K562 (cell line): ENCODE measurements around the gene PSMB2. TPM values are rescaled to one million over a fixed set of nuclear protein-coding genes. Genes with fewer than 3 reads are reported as not detected.

Experiments used
- ATAC-seq: fragments of 200-7000 bp; cut with Tn5 transposase; 3 replicates; pipeline ENCODE4 v1.9.1; 2020; ENCODE audit warnings: moderate library complexity
- BruUV-seq: library from RNA; stranded (reverse); fragments of 400-500 nt; replicated peaks from 2 replicates; lab custom pipeline; 2021; lab: Mats Ljungman, UMichigan
- CTCF ChIA-PET: fragments of 300-600 bp; formaldehyde crosslinking; extraction: SDS; loops from one replicate; lab custom pipeline; 2021; ENCODE audit warnings: low intra/inter-chr PET ratio; lab: Yijun Ruan, JAX
- POLR2A ChIA-PET: fragments of 300-600, 350-650 bp; sonication (Branson Sonifier 250); formaldehyde crosslinking; extraction: SDS; loops from one replicate; lab custom pipeline; 2021; ENCODE audit warnings: antibody characterized with exemption, inconsistent platforms; lab: Yijun Ruan, JAX
- DNase-seq, 4 experiments: peaks; one replicate each; pipeline versions ENCODE4 v3.0.0 to v3.0.0-alpha.2; 2011 to 2018; ENCODE audit warnings: low spot score in 3 of 4, mixed read lengths in 3 of 4; ENCODE audit errors: extremely low read depth in 1 of 4
- FAIRE-seq: peaks from 2 replicates; lab custom pipeline; 2011; peaks lifted over from hg19 to GRCh38; lab: Jason Lieb, UNC
- H2AFZ ChIP-seq: 2 replicates; pipeline ENCODE4 v1.6.0; 2011; ENCODE audit warnings: low read depth, low read length, control low read depth, inconsistent platforms
- H3K27ac ChIP-seq: fragments of 200-600 bp; 3 replicates; pipeline ENCODE4 v1.8.0; 2011; ENCODE audit warnings: low read depth, mild to moderate bottlenecking, control low read depth, inconsistent platforms, low read length, moderate library complexity, mixed read lengths; ENCODE audit errors: extremely low read depth
- H3K27me3 ChIP-seq, 2 experiments: fragments of 300-600 bp in 1 of 2; 2 replicates in 1 of 2; 3 replicates in 1 of 2; pipeline versions ENCODE4 v1.6.0 to v1.8.0; 2011; ENCODE audit warnings: inconsistent platforms in 2 of 2, low read length in 2 of 2, mild to moderate bottlenecking in 1 of 2, mixed read lengths in 1 of 2, moderate library complexity in 1 of 2; ENCODE audit not compliant: control insufficient read depth in 2 of 2, insufficient read depth in 2 of 2
- H3K36me3 ChIP-seq: fragments of 300-600 bp; 3 replicates; pipeline ENCODE4 v1.8.0; 2011; ENCODE audit warnings: mild to moderate bottlenecking, low read length, inconsistent platforms; ENCODE audit not compliant: control insufficient read depth, insufficient read depth
- H3K4me1 ChIP-seq, 2 experiments: fragments of 200-600 bp in 1 of 2; replicated peaks in 1 of 2; 2 replicates in 1 of 2; 3 replicates in 1 of 2; pipeline versions ENCODE4 v1.5.1 to v1.8.0; 2011; ENCODE audit warnings: inconsistent platforms in 2 of 2, low read length in 2 of 2, mild to moderate bottlenecking in 1 of 2, mixed read lengths in 1 of 2, moderate library complexity in 1 of 2; ENCODE audit not compliant: control insufficient read depth in 2 of 2, insufficient read depth in 2 of 2
- H3K4me2 ChIP-seq: 2 replicates; pipeline ENCODE4 v1.6.1; 2011; ENCODE audit warnings: low read length, control low read depth, inconsistent platforms, mixed read lengths; ENCODE audit not compliant: insufficient read depth
- H3K4me3 ChIP-seq: fragments of 200-600 bp; sonication (generic), shearing (Covaris generic); 2 replicates; pipeline ENCODE4 v1.5.1; 2016; ENCODE audit warnings: control low read depth, inconsistent platforms
- H3K79me2 ChIP-seq: fragments of 200-600 bp; 3 replicates; pipeline ENCODE4 v1.8.0; 2011; ENCODE audit warnings: low read length, inconsistent platforms; ENCODE audit not compliant: control insufficient read depth, insufficient read depth
- H3K9ac ChIP-seq, 2 experiments: 2 replicates each; pipeline versions ENCODE4 v1.6.0 to v1.6.1; 2011; ENCODE audit warnings: low read depth in 2 of 2, low read length in 2 of 2, control low read depth in 1 of 2, inconsistent platforms in 1 of 2, mild to moderate bottlenecking in 1 of 2, mixed read lengths in 1 of 2; ENCODE audit not compliant: insufficient read depth in 1 of 2
- H3K9me1 ChIP-seq: one replicate; pipeline ENCODE4 v1.6.0; 2011; ENCODE audit warnings: inconsistent platforms, mild to moderate bottlenecking, low read length, moderate library complexity; ENCODE audit not compliant: control insufficient read depth, insufficient read depth
- H3K9me3 ChIP-seq: replicated peaks from 2 replicates; pipeline ENCODE4 v1.5.1; 2011; ENCODE audit warnings: low read depth, low read length, inconsistent platforms; ENCODE audit not compliant: control insufficient read depth, insufficient read depth
- H4K20me1 ChIP-seq: replicated peaks from 2 replicates; pipeline ENCODE4 v1.6.1; 2011; ENCODE audit warnings: low read length, inconsistent platforms, mixed read lengths; ENCODE audit not compliant: control insufficient read depth, insufficient read depth
- ATF6 ChIP-seq: sonication (generic); formaldehyde crosslinking; IDR thresholded peaks from 2 replicates; pipeline ENCODE4 v1.4.0; 2020; ENCODE audit warnings: mild to moderate bottlenecking, missing genetic modification reagents
- CBFA2T2 ChIP-seq: fragments of 450-650 bp; conservative IDR thresholded peaks from 2 replicates; pipeline ENCODE4 v1.6.1; 2017; ENCODE audit warnings: mild to moderate bottlenecking
- DACH1 ChIP-seq: fragments of 450-650 bp; IDR thresholded peaks from 2 replicates; pipeline ENCODE4 v1.6.1; 2018; ENCODE audit not compliant: partially characterized antibody
- GMEB1 ChIP-seq: fragments of 250-450 bp; sonication (Bioruptor Pico); IDR thresholded peaks from 2 replicates; pipeline ENCODE4 v1.4.0; 2020; ENCODE audit warnings: mild to moderate bottlenecking
- GTF2F1 ChIP-seq: IDR thresholded peaks from 2 replicates; pipeline ENCODE4 v1.6.1; 2011; ENCODE audit warnings: low read depth, low read length, improper control_type of control experiment
- ILF3 ChIP-seq: fragments of 450-650 bp; IDR thresholded peaks from 2 replicates; pipeline ENCODE4 v1.6.1; 2018; ENCODE audit warnings: antibody characterized with exemption, mild to moderate bottlenecking, moderate library complexity, borderline replicate concordance
- KLF1 ChIP-seq: fragments of 450-650 bp; IDR thresholded peaks from 2 replicates; pipeline ENCODE4 v1.6.1; 2016; ENCODE audit warnings: missing genetic modification characterization, missing compliant biosample characterization
- POLR2A ChIP-seq: fragments of 450-650 bp; conservative IDR thresholded peaks from 2 replicates; pipeline ENCODE4 v1.6.1; 2016
- POLR2B ChIP-seq: fragments of 450-650 bp; IDR thresholded peaks from 2 replicates; pipeline ENCODE4 v1.6.1; 2018; ENCODE audit warnings: low read depth; ENCODE audit not compliant: partially characterized antibody
- RBM17 ChIP-seq: fragments of 200-400 bp; formaldehyde crosslinking; IDR thresholded peaks from 2 replicates; pipeline ENCODE4 v1.6.1; 2017; ENCODE audit warnings: low read depth, mild to moderate bottlenecking, low read length, borderline replicate concordance
- SRSF1 ChIP-seq: fragments of 200-400 bp; formaldehyde crosslinking; IDR thresholded peaks from 2 replicates; pipeline ENCODE4 v1.6.1; 2017; ENCODE audit warnings: mild to moderate bottlenecking, low read depth, low read length, moderate library complexity
- SUPT5H ChIP-seq: fragments of 450-650 bp; IDR thresholded peaks from 2 replicates; pipeline ENCODE4 v1.6.1; 2016
- TEAD2 ChIP-seq: fragments of 450-650 bp; IDR thresholded peaks from 2 replicates; pipeline ENCODE4 v1.6.1; 2016; ENCODE audit warnings: missing genetic modification characterization, control low read depth, missing compliant biosample characterization
- ZEB2 ChIP-seq: fragments of 450-650 bp; IDR thresholded peaks from 2 replicates; pipeline ENCODE4 v1.6.1; 2016
- ZFP36 ChIP-seq: fragments of 150-350 bp; IDR thresholded peaks from 2 replicates; pipeline ENCODE4 v1.6.1; 2018; ENCODE audit warnings: low read length, low read depth; ENCODE audit not compliant: partially characterized antibody
- WGBS: fragments of 100-300 bp; shearing (Covaris generic); methylation state at CpG from one replicate; pipeline ENCODE4 v1.1.6; 2016; ENCODE audit warnings: low coverage, mixed read lengths; ENCODE audit not compliant: insufficient coverage; ENCODE audit errors: missing lambda C conversion rate; 5-methylcytosine and 5-hydroxymethylcytosine counted together
- in situ Hi-C: fragments of 300-500 bp; cut with MboI; formaldehyde crosslinking; loops from 4 replicates; pipeline ENCODE4 v1.15.0; 2018; ENCODE audit warnings: inconsistent platforms, mixed read lengths
- intact Hi-C: fragments of 100-400 bp; cut with micrococcal nuclease; formaldehyde crosslinking; loops from 2 replicates; pipeline ENCODE4 v1.14.2; 2022
- polyA plus RNA-seq, 8 experiments: library from polyadenylated mRNA; depleted of rRNA in 4 of 8; stranded (reverse) in 5 of 8; unstranded in 3 of 8; fragments of >200 nt; fragmentation: Nextera tagmentation in 2 of 8; fragmentation: Illumina TruSeq in 1 of 8; extraction: Ambion mirVana in 2 of 8; extraction: Trizol in 1 of 8; gene quantifications; 2 replicates each; pipeline versions ENCODE4 v1.2.1 to v1.2.3, GENCODE V29; 2011 to 2014; ENCODE audit warnings: inconsistent platforms in 1 of 8, missing spikeins in 1 of 8
- total RNA-seq, 7 experiments: library from RNA; depleted of rRNA in 6 of 7; stranded (reverse); fragments of >200 nt in 6 of 7; fragmentation: Illumina TruSeq in 2 of 7; extraction: Trizol in 2 of 7; gene quantifications; 2 replicates each; pipeline versions ENCODE4 v1.2.1 to v1.2.3, GENCODE V29; 2011 to 2021; ENCODE audit warnings: low replicate concordance in 1 of 7

Gene PSMB2
- total and polyA plus RNA-seq, 9 of the 15 experiments (the other 6 are each of a cell fraction or from before 2014, with no cell fraction given) = 71.7 to 543 (median 165) TPM

- no peak for ATAC-seq
These were observed 45.6 kb downstream of the PSMB2 start for GRCh38 chr1:35595684-35596083.

GRCh38 chr1:35594005-35594760 lies 47.1 kb downstream of the PSMB2 start:
- Histone ChIP-seq H3K27me3 (no peaks in the 10 kb centered on the region), H3K79me2 (no peaks in the 10 kb centered on the region), H3K9me1 (no peaks in the 10 kb centered on the region), H3K9me3 (no peaks in the 10 kb centered on the region), H3K36me3 (peaks cover 23% of the 10 kb centered on the region; the same call in 2 of the 3 replicates), H3K4me2 (no peak overlapping the region), H3K4me1 (peaks cover 4 to 5% of the 10 kb centered on the region in 2 experiments; a peak in 3 of 5 replicates), H2AFZ (no peak overlapping the region), H3K9ac (0 out of 4 replicates have a peak overlapping the region, but pooled peaks of 1 of the 2 experiments have one; percentile 14), H3K4me3 (no peak overlapping the region), H3K27ac (no peak overlapping the region), H4K20me1 (no peaks in the 10 kb centered on the region)
- BruUV-seq = no TSS peak
- 79% methylated on average over 9 of the region's 9 CpGs for WGBS
- in situ Hi-C loops = no loop called here
- ChIA-PET CTCF (no interaction called here), POLR2A (interaction anchor here (0.7 to 1.9 kb wide), 7 partner anchors 9 to 119 kb away, joined by 3 to 17 read pairs (median 5); no protein-coding TSS in a partner anchor)
- intact Hi-C loops = no loop called here
- no peak for DNase-seq
- ATAC-seq = no peak
- FAIRE-seq = peak; percentile 61
- TF ChIP-seq GTF2F1 = no peak
- TF ChIP-seq ZEB2 = no peak
- TF ChIP-seq GMEB1 = no peak
- TF ChIP-seq ATF6 (CRISPR knock-in tag) = no peak
- no peak for TF ChIP-seq SUPT5H
- peak; percentile 72 for TF ChIP-seq ZFP36
- TF ChIP-seq CBFA2T2 = no peak
- no peak for TF ChIP-seq ILF3
- no peak for TF ChIP-seq RBM17
- TF ChIP-seq TEAD2 (tag) = no peak

More at GRCh38 chr1:35595684-35596083, 45.6 kb downstream of the PSMB2 start:
- WGBS = 75% methylated on average over 7 of the region's 7 CpGs
- H3K9me1 ChIP-seq = no peaks in the 10 kb centered on the region
- TF ChIP-seq POLR2A (peak; percentile 27; the same call in 1 of the 2 replicates), DACH1 (no peak), KLF1 (tag) (no peak), SUPT5H (peak; percentile 47; the same call in 1 of the 2 replicates), SRSF1 (no peak), POLR2B (peak; percentile 19)
- TF ChIP-seq, all 486 proteins: peak for 3
- Histone ChIP-seq H3K4me1 (peaks cover 2 to 4% of the 10 kb centered on the region in 2 experiments; a peak in 2 of 5 replicates), H3K9me3 (no peaks in the 10 kb centered on the region), H3K27me3 (no peaks in the 10 kb centered on the region), H3K79me2 (no peaks in the 10 kb centered on the region), H2AFZ (no peak overlapping the region), H3K9ac (no peak overlapping the region), H3K27ac (no peak overlapping the region), H3K4me3 (no peak overlapping the region), H4K20me1 (no peaks in the 10 kb centered on the region), H3K4me2 (no peak overlapping the region), H3K36me3 (peaks cover 36% of the 10 kb centered on the region; the same call in 2 of the 3 replicates)
- no TSS peak for BruUV-seq
- ChIA-PET POLR2A (interaction anchor here (0.6 kb wide), 1 partner anchor 15 kb away, joined by 3 read pairs; no protein-coding TSS in a partner anchor), CTCF (no interaction called here)
- no peak for FAIRE-seq
- no peak for DNase-seq
- in situ Hi-C loops = no loop called here
- intact Hi-C loops = no loop called here
